ENCODE data around the gene CDKAL1. TPM values are rescaled to one million over a fixed set of nuclear protein-coding genes. Genes with fewer than 3 reads are reported as not detected.

Gene CDKAL1
- total RNA-seq, 1 experiment from 2014 or later = 23.4 TPM

Other genes starting within 250 kb of the CDKAL1 start
- gene E2F3, start 132.6 kb upstream of the CDKAL1 start, total RNA-seq (2014; rRNA removed; shearing (Covaris generic)) = 6.5 and 8.1 TPM in 2 replicates

Measured in A172 (cell line).